Lung (tissue), 12 donors: ENCODE data around the gene LRP2. TPM values are rescaled to one million over a fixed set of nuclear protein-coding genes. Genes with fewer than 3 reads are reported as not detected.

Experiments
- ATAC-seq: fragments of 200-7000 bp; cut with Tn5 transposase; one replicate; pipeline ENCODE4 v1.9.1; 2020; ENCODE audit warnings: moderate number of reproducible peaks; ENCODE audit not compliant: insufficient read depth, low FRiP score
- DNase-seq, 3 donors: peaks; one replicate each; pipeline ENCODE4 v3.0.0-alpha.2; 2013 to 2017
- H3K27ac ChIP-seq, 2 donors: one replicate each; pipeline ENCODE4 v1.5.1; 2013; ENCODE audit warnings: mild to moderate bottlenecking in 2 of 2, moderate library complexity in 2 of 2, control low read depth in 1 of 2, inconsistent platforms in 1 of 2, low read depth in 1 of 2, low read length in 1 of 2
- H3K27me3 ChIP-seq, 3 donors: one replicate each; pipeline ENCODE4 v1.5.1; 2013; ENCODE audit warnings: low read length in 2 of 3; ENCODE audit not compliant: control insufficient read depth in 3 of 3, insufficient read depth in 3 of 3
- H3K36me3 ChIP-seq, 4 donors: one replicate each; pipeline ENCODE4 v1.5.1; 2013; ENCODE audit warnings: low read length in 4 of 4, mild to moderate bottlenecking in 1 of 4, moderate library complexity in 1 of 4; ENCODE audit not compliant: control insufficient read depth in 4 of 4, insufficient read depth in 4 of 4
- H3K4me1 ChIP-seq, 5 donors: one replicate each; pipeline ENCODE4 v1.5.1; 2013; ENCODE audit warnings: low read length in 5 of 5, mild to moderate bottlenecking in 2 of 5, moderate library complexity in 1 of 5; ENCODE audit not compliant: control insufficient read depth in 5 of 5, insufficient read depth in 5 of 5
- H3K4me3 ChIP-seq: one replicate; pipeline ENCODE4 v1.5.1; 2013; ENCODE audit warnings: mild to moderate bottlenecking, control low read depth, moderate library complexity
- H3K9ac ChIP-seq, 2 donors: one replicate each; pipeline ENCODE4 v1.5.1; 2013; ENCODE audit warnings: low read length in 2 of 2, control low read depth in 1 of 2; ENCODE audit not compliant: insufficient read depth in 1 of 2
- H3K9me3 ChIP-seq, 4 donors: one replicate each; pipeline ENCODE4 v1.5.1; 2013; ENCODE audit warnings: low read length in 3 of 4, mild to moderate bottlenecking in 1 of 4, moderate library complexity in 1 of 4; ENCODE audit not compliant: control insufficient read depth in 4 of 4, insufficient read depth in 3 of 4
- WGBS, 2 donors: extraction: QIAGEN DNeasy Blood & Tissue Kit; methylation state at CpG; one replicate each; pipeline ENCODE4 v1.1.7; 2013; 5-methylcytosine and 5-hydroxymethylcytosine counted together
- polyA plus RNA-seq, 2 donors: library from polyadenylated mRNA; stranded (reverse); fragments of 200-250 nt; gene quantifications; one replicate each; pipeline ENCODE4 v1.2.1, GENCODE V29; 2013
- total RNA-seq, 2 donors: library from RNA; depleted of rRNA in 1 of 2; stranded (reverse); fragments of >200 nt in 1 of 2; gene quantifications; one replicate each; pipeline ENCODE4 v1.2.1, GENCODE V29; 2014 to 2021
- TF ChIP-seq, protein P1 (sequence below): IDR thresholded peaks from 2 replicates; pipeline ENCODE4 v1.5.1; 2012; ENCODE audit warnings: mild to moderate bottlenecking; ENCODE audit errors: control extremely low read depth, extremely low read depth
- donor health status: control.
- donor health status: control.
- donor health status: Bipolar disorder and iron deficiency.
- donor health status: healthy.
- donor health status: DM: yes; HTN: yes; CAD: no.

The LRP2 gene
- total and polyA plus RNA-seq, 4 donors: 2.4 to 39.5 (median 15.8) TPM

DNA sequence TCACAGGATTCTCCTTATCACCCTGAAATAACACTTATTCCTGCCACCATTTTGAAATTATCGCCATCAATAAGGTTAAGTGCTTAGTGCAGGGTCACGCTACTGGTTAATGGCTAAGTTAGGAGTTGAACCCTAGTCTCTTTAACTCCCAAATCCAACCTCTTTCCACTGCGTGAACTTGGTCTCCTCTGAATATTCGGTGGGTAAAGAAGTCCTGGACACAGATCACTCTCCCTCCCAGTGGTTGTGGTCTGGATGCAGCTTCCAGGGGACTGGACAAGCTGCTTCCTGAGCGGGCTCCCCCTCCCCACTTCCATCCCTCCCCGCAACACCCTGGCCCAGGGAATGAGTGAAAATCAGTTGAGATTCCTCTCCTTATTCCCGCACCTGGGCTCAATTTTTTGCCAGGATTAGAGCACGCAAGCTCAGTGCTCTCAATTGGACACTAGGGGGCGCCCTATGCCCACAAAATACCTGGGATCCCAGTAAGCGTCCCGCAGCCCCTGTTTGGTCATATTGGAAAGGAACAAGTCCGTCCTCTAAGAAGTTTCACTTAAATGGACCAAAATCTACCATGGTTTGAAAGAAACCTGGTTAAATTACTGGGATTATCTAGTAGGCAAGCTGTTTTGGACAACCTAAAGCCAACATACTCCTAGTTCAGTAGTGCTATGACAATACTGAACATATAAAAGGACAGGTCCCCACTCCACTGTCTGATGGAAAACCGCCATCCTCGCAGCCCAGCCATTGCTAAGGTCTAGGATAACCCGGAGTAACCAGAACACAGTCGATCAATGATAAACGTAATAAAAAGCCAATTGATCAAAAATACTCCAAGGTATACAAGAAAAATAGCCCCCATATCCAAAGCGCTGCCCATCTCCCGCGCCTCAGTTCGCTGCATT lies 252.6 kb downstream of the LRP2 start:
- no peak overlapping the region for H3K9ac ChIP-seq
- DNase-seq (peak; percentile 82 to 86 (median 83)), ATAC-seq (peak; percentile 79)
- TF ChIP-seq, protein P1, sequence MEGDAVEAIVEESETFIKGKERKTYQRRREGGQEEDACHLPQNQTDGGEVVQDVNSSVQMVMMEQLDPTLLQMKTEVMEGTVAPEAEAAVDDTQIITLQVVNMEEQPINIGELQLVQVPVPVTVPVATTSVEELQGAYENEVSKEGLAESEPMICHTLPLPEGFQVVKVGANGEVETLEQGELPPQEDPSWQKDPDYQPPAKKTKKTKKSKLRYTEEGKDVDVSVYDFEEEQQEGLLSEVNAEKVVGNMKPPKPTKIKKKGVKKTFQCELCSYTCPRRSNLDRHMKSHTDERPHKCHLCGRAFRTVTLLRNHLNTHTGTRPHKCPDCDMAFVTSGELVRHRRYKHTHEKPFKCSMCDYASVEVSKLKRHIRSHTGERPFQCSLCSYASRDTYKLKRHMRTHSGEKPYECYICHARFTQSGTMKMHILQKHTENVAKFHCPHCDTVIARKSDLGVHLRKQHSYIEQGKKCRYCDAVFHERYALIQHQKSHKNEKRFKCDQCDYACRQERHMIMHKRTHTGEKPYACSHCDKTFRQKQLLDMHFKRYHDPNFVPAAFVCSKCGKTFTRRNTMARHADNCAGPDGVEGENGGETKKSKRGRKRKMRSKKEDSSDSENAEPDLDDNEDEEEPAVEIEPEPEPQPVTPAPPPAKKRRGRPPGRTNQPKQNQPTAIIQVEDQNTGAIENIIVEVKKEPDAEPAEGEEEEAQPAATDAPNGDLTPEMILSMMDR: peak; percentile 80
- H3K4me1 ChIP-seq: no peaks in the 10 kb centered on the region
- no peak overlapping the region for H3K27ac ChIP-seq
- no peak overlapping the region for H3K4me3 ChIP-seq
- 50 to 54% methylated on average over 21 of the region's 21 CpGs for WGBS, 2 donors
- no peaks in the 10 kb centered on the region for H3K27me3 ChIP-seq
- no peaks in the 10 kb centered on the region for H3K36me3 ChIP-seq
- peaks cover 0 to 4% (median 0%) of the 10 kb centered on the region in 4 donors for H3K9me3 ChIP-seq

DNA sequence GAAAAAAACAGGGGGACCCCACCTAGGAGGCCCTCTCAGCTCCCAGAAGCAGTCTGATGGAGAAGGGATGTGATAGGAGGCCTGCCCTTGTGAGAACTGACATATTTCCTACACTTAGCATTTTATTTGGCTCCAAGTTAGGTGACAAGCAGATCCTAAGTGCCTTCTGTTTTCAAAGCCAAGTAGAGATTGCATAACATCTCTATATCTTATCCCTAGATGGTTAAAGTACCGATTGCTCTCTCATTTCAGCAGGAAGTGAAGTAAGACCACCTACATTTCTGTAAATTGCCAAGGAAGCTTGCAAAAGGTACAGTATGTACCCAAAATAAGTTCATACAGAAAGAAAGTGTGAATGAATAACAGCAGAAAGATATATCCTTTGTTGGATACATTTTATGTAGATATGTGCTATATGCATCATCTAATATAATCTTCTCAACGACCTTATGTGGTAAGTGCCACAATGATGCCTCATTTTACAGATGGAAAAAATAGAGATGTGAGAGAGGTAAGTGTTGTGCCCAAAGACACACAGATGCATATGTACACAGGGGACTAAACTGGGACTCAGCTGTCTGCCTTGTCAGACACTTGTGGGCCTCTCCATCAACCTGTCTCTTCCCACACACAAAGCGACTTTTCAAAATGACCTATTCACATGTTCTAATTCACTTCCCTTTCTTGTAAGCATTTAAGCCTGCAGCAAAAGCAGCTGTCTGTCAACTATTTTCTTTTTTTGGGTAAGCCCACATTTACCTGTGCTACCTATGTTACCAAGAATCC lies 254.0 kb downstream of the LRP2 start:
- Histone ChIP-seq H3K9ac (no peak overlapping the region), H3K27ac (no peak overlapping the region), H3K9me3 (peaks cover 0 to 4% (median 0%) of the 10 kb centered on the region in 4 donors), H3K4me1 (no peaks in the 10 kb centered on the region), H3K36me3 (no peaks in the 10 kb centered on the region), H3K4me3 (no peak overlapping the region), H3K27me3 (no peaks in the 10 kb centered on the region)
- ATAC-seq (no peak), DNase-seq (no peak)
- TF ChIP-seq, protein P1: no peak
- 24 to 39% methylated on average over 3 of the region's 3 CpGs for WGBS, 2 donors

DNA sequence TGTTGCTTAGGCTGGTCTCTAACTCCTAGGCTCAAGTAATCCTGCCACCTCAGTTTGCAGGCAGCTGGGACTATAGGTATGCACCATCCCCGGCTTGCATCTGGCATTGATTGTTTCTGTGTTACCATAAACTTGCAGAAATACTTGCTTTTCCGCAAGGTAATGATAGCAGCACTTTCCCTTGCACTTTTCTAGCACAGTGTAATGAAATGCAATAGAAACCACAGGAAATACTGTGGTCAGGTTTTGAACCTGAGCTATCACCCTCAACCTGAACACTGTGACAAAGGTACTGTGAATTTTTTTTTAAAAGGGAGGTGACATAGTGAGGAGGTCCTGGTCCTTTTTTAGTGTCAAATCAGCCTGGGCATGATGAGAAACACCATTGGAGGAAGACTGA lies 254.7 kb downstream of the LRP2 start:
- Histone ChIP-seq H3K9ac (no peak overlapping the region), H3K27ac (no peak overlapping the region), H3K4me3 (no peak overlapping the region), H3K4me1 (no peaks in the 10 kb centered on the region), H3K27me3 (no peaks in the 10 kb centered on the region), H3K9me3 (peaks cover 0 to 4% (median 0%) of the 10 kb centered on the region in 4 donors), H3K36me3 (no peaks in the 10 kb centered on the region)
- no peak for ATAC-seq
- TF ChIP-seq, protein P1: no peak
- no peak for DNase-seq
- 35 to 49% methylated on average over 2 of the region's 2 CpGs for WGBS, 2 donors
